HepG2 (cell line): ENCODE measurements around the gene ASF1B. TPM values are rescaled to one million over a fixed set of nuclear protein-coding genes. Genes with fewer than 3 reads are reported as not detected.

Source experiments
- ATAC-seq: fragments of 200-7000 bp; cut with Tn5 transposase; 3 replicates; pipeline ENCODE4 v1.9.1; 2020; ENCODE audit warnings: mild to moderate bottlenecking, moderate library complexity
- BruUV-seq: library from RNA; stranded (reverse); fragments of 400-500 nt; replicated peaks from 2 replicates; lab custom pipeline; 2021; lab: Mats Ljungman, UMichigan
- CTCF ChIA-PET: fragments of 300-600 bp; formaldehyde crosslinking; extraction: SDS; loops from one replicate; lab custom pipeline; 2021; ENCODE audit warnings: low total read pairs, inconsistent platforms, low intra/inter-chr PET ratio; lab: Yijun Ruan, JAX
- POLR2A ChIA-PET: fragments of 350-600 bp; sonication (Branson Sonifier 250); formaldehyde crosslinking; loops from one replicate; lab custom pipeline; 2020; ENCODE audit warnings: antibody characterized with exemption, inconsistent platforms; lab: Yijun Ruan, JAX
- DNase-seq: peaks from one replicate; pipeline ENCODE4 v3.0.0-alpha.2; 2015; ENCODE audit warnings: low spot score
- FAIRE-seq: peaks from 3 replicates; lab custom pipeline; 2011; peaks lifted over from hg19 to GRCh38; lab: Jason Lieb, UNC
- H2AFZ ChIP-seq: one replicate; pipeline ENCODE4 v1.6.1; 2011; ENCODE audit warnings: low read length, inconsistent platforms
- H3K27ac ChIP-seq: fragments of 300-600 bp; 3 replicates; pipeline ENCODE4 v1.8.0; 2011; ENCODE audit warnings: mixed run types, mild to moderate bottlenecking, mixed read lengths, low read length, inconsistent platforms; ENCODE audit not compliant: insufficient read depth; ENCODE audit errors: extremely low read length
- H3K27me3 ChIP-seq, 2 experiments: fragments of 200-600 bp in 1 of 2; 2 replicates in 1 of 2; 3 replicates in 1 of 2; pipeline versions ENCODE4 v1.6.0 to v1.8.0; 2011; ENCODE audit warnings: low read length in 2 of 2, mild to moderate bottlenecking in 2 of 2, moderate library complexity in 2 of 2, inconsistent platforms in 1 of 2; ENCODE audit not compliant: insufficient read depth in 2 of 2, control insufficient read depth in 1 of 2
- H3K36me3 ChIP-seq, 2 experiments: fragments of 200-600 bp in 1 of 2; replicated peaks in 1 of 2; 2 replicates in 1 of 2; 3 replicates in 1 of 2; pipeline versions ENCODE4 v1.5.1 to v1.8.0; 2011; ENCODE audit warnings: low read length in 2 of 2, inconsistent platforms in 1 of 2; ENCODE audit not compliant: insufficient read depth in 2 of 2, control insufficient read depth in 1 of 2
- H3K4me1 ChIP-seq: 2 replicates; pipeline ENCODE4 v1.5.1; 2012; ENCODE audit warnings: low read length, inconsistent platforms; ENCODE audit not compliant: insufficient read depth
- H3K4me2 ChIP-seq: 2 replicates; pipeline ENCODE4 v1.6.0; 2011; ENCODE audit warnings: low read depth, low read length, inconsistent platforms
- H3K4me3 ChIP-seq, 3 experiments: fragments of 200-600 bp in 1 of 3; sonication (generic), shearing (Covaris generic) in 1 of 3; replicated peaks in 1 of 3; 2 replicates each; pipeline ENCODE4 v1.5.1; 2011 to 2016; ENCODE audit warnings: low read length in 3 of 3, inconsistent platforms in 2 of 3, low read depth in 2 of 3, mild to moderate bottlenecking in 2 of 3, control low read depth in 1 of 3, mixed read lengths in 1 of 3; ENCODE audit not compliant: insufficient read depth in 1 of 3
- H3K79me2 ChIP-seq: one replicate; pipeline ENCODE4 v1.6.1; 2011; ENCODE audit warnings: low read length, inconsistent platforms; ENCODE audit not compliant: insufficient read depth
- H3K9ac ChIP-seq: 2 replicates; pipeline ENCODE4 v1.6.0; 2011; ENCODE audit warnings: mild to moderate bottlenecking, low read depth, low read length, inconsistent platforms; ENCODE audit not compliant: insufficient read depth
- H3K9me3 ChIP-seq: 2 replicates; pipeline ENCODE4 v1.5.1; 2012; ENCODE audit warnings: mild to moderate bottlenecking, low read length
- H4K20me1 ChIP-seq: 2 replicates; pipeline ENCODE4 v1.6.0; 2011; ENCODE audit warnings: inconsistent platforms, mild to moderate bottlenecking, low read length, moderate library complexity; ENCODE audit not compliant: insufficient read depth
- CREB1 ChIP-seq, 2 experiments: fragments of 450-650 bp in 1 of 2; IDR thresholded peaks; 2 replicates each; pipeline ENCODE4 v1.6.1; 2016 to 2017; ENCODE audit warnings: control low read depth in 1 of 2, mild to moderate bottlenecking in 1 of 2, missing compliant biosample characterization in 1 of 2, missing genetic modification characterization in 1 of 2
- DMAP1 ChIP-seq: IDR thresholded peaks from 2 replicates; pipeline ENCODE4 v1.6.1; 2016
- FOXK1 ChIP-seq: sonication (generic); formaldehyde crosslinking; IDR thresholded peaks from 2 replicates; pipeline ENCODE4 v1.4.0; 2020; ENCODE audit warnings: low read depth, missing genetic modification reagents, borderline replicate concordance
- NFE2L1 ChIP-seq: sonication (generic); formaldehyde crosslinking; IDR thresholded peaks from 2 replicates; pipeline ENCODE4 v1.4.0; 2020; ENCODE audit warnings: missing genetic modification reagents, mild to moderate bottlenecking, borderline replicate concordance
- NR2C2 ChIP-seq: sonication (generic); formaldehyde crosslinking; IDR thresholded peaks from 2 replicates; pipeline ENCODE4 v1.4.0; 2020; ENCODE audit warnings: missing genetic modification reagents, mild to moderate bottlenecking, moderate library complexity, borderline replicate concordance
- SAP130 ChIP-seq: IDR thresholded peaks from 2 replicates; pipeline ENCODE4 v1.6.1; 2016; ENCODE audit warnings: low read depth
- STAT5B ChIP-seq: sonication (generic); formaldehyde crosslinking; IDR thresholded peaks from 2 replicates; pipeline ENCODE4 v1.4.0; 2020; ENCODE audit warnings: missing genetic modification reagents
- TAF1 ChIP-seq: sonication (generic); formaldehyde crosslinking; IDR thresholded peaks from 2 replicates; pipeline ENCODE4 v1.4.0; 2020; ENCODE audit warnings: missing genetic modification reagents
- ZBTB20 ChIP-seq: sonication (generic); formaldehyde crosslinking; IDR thresholded peaks from 2 replicates; pipeline ENCODE4 v1.8.1; 2023; ENCODE audit warnings: missing genetic modification reagents, low read depth, mild to moderate bottlenecking, borderline replicate concordance
- ZFX ChIP-seq: sonication (generic); formaldehyde crosslinking; IDR thresholded peaks from 2 replicates; pipeline ENCODE4 v1.4.0; 2020; ENCODE audit warnings: mild to moderate bottlenecking, low read depth, missing genetic modification reagents, moderate library complexity
- ZNF607 ChIP-seq: sonication (generic); formaldehyde crosslinking; IDR thresholded peaks from 2 replicates; pipeline ENCODE4 v1.5.1; 2020; ENCODE audit warnings: missing genetic modification reagents, mild to moderate bottlenecking, borderline replicate concordance
- ZNF776 ChIP-seq: sonication (generic); formaldehyde crosslinking; IDR thresholded peaks from 2 replicates; pipeline ENCODE4 v1.4.0; 2020; ENCODE audit warnings: mild to moderate bottlenecking, missing genetic modification reagents
- WGBS: methylation state at CpG from one replicate; pipeline ENCODE4 v1.1.6; 2017; ENCODE audit warnings: low lambda C conversion rate; 5-methylcytosine and 5-hydroxymethylcytosine counted together
- in situ Hi-C: cut with HindIII; loops from 2 replicates; pipeline ENCODE4 v1.10.0; 2017; ENCODE audit warnings: low pct_unique_long_range_greater_than_20kb; ENCODE audit not compliant: extremely low pct_ligation_motif_present
- intact Hi-C: fragments of 100-400 bp; cut with micrococcal nuclease; formaldehyde crosslinking; loops from one replicate; pipeline ENCODE4 v1.10.0; 2022; ENCODE audit not compliant: unreplicated experiment
- polyA plus RNA-seq, 8 experiments: library from polyadenylated mRNA; depleted of rRNA in 3 of 8; stranded (reverse) in 7 of 8; unstranded in 1 of 8; fragments of >200 nt; fragmentation: Illumina TruSeq in 4 of 8; extraction: Trizol in 4 of 8; gene quantifications; 2 replicates each; pipeline versions ENCODE4 v1.2.1 to v1.2.3, GENCODE V29; 2011 to 2016; ENCODE audit warnings: low read depth in 4 of 8, missing spikeins in 1 of 8, mixed read lengths in 1 of 8; ENCODE audit not compliant: insufficient read depth in 1 of 8
- total RNA-seq, 5 experiments: library from RNA; depleted of rRNA; stranded (reverse); fragments of >200 nt; fragmentation: Illumina TruSeq; extraction: Trizol; gene quantifications; 2 replicates each; pipeline ENCODE4 v1.2.3, GENCODE V29; 2016; ENCODE audit warnings: low read depth in 1 of 5
- TF ChIP-seq, protein P1 (sequence below): sonication (generic); formaldehyde crosslinking; IDR thresholded peaks from 2 replicates; pipeline ENCODE4 v1.4.0; 2020; ENCODE audit warnings: missing genetic modification reagents
- TF ChIP-seq, protein P2 (sequence below): sonication (generic); formaldehyde crosslinking; IDR thresholded peaks from 2 replicates; pipeline ENCODE4 v1.4.0; 2020; ENCODE audit warnings: mild to moderate bottlenecking, missing genetic modification reagents

The ASF1B gene
- total and polyA plus RNA-seq, 2 of the 13 experiments (the other 11 are each of a cell fraction or from before 2014, with no cell fraction given) = 18.2 to 24.8 TPM

DNA sequence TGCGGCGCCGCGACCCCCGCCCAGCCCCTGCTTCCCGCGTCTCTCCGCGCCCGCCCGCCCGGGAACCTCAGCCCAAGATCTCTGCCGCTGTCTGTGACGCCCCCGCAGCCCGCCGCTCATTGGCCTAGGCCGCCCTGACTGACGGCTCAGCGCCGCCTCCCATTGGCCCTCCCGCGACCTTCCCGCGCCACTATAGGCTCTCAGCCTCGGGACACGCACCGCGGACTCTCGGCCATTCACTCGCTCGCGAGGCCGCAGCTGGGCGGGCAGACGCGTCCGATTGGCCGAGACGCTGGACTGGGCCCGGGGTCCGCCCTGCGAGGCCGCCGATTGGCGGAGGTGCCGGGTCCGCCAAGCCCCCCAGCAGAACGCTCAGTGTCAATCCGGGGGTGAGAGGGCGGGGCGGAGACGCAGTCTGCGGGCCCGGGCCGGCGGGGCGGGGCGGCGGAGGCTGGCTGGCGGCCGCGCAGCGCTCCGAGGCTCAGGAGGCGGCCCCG, 18.7 kb downstream of the ASF1B start, which contains the start of gene PRKACA (continued):
- TF ChIP-seq NR2C2 (CRISPR knock-in tag) (peak; percentile 58; the same call in 1 of the 2 replicates), DMAP1 (CRISPR knock-in tag) (no peak), TAF1 (CRISPR knock-in tag) (peak; percentile 24; the same call in 1 of the 2 replicates), CREB1 (IDR thresholded peaks at IDR 0.05) (peak; percentile 91), CREB1 (CRISPR knock-in tag; IDR thresholded peaks at IDR 0.05) (peak; percentile 79), ZNF607 (CRISPR knock-in tag) (0 out of 2 replicates have a peak, but pooled peaks have one; percentile 0), FOXK1 (peak; percentile 28; the same call in 1 of the 2 replicates)
- TF ChIP-seq, all 625 proteins: peak for 53

DNA sequence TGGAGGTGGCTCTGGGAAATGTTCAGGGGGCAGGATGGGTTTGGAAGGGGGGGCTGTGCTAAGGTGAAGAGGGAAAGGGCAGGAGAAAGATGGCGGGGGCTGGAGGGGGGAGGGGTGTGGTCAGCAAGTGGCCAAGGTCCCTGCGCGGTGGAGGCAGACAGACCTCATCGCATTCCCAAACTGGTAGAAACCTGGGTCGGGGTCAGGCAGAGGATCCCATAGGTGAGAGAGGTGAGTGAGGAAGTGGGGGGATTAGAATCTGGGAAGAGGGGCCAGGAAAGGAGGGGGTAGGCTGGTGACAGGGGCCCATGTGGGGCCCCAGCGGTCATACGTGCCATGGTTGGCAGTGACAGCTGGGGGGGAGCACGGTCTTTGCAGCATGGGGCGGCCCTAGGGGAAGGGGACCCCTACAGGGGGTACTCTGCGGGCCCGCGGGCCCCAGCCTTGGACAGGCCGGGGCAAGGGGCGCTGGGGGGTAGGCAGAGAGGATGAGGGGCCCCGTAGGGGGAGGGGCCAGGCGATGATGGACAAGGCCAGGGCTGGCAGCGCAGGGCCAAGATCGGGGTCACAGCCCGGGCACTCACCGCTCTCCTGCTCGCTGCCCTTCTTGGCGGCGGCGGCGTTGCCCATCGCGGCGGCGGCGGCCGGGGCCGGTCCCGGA, 19.3 kb downstream of the ASF1B start:
- H4K20me1 ChIP-seq = no peaks in the 10 kb centered on the region
- H3K79me2 ChIP-seq = peaks cover 12% of the 10 kb centered on the region
- ChIA-PET POLR2A (interaction anchor here (0.6 to 2.5 kb wide), 6 partner anchors 18 to 111 kb away, joined by 3 to 21 read pairs (median 6); partner anchors contain the start of genes ASF1B and RFX1), CTCF (no interaction called here)
- FAIRE-seq = no peak
- no peaks in the 10 kb centered on the region for H3K9me3 ChIP-seq
- no TSS peak for BruUV-seq
- 0% methylated on average over 8 of the region's 33 CpGs for WGBS
- peak overlapping the region; percentile 79 for H3K9ac ChIP-seq
- no peaks in the 10 kb centered on the region; a peak in 1 of 5 replicates for H3K36me3 ChIP-seq
- H3K27me3 ChIP-seq = no peaks in the 10 kb centered on the region; a peak in 1 of 5 replicates
- H3K4me2 ChIP-seq = peak overlapping the region; percentile 89
- in situ Hi-C loops = no loop called here
- intact Hi-C loops = loop anchor here (5.0 kb wide), 1 partner anchor 35 kb away; no protein-coding TSS in a partner anchor
- no peak overlapping the region for H3K27ac ChIP-seq
- ATAC-seq = no peak
- H3K4me3 ChIP-seq = peak overlapping the region; percentile 80 to 89 (median 86)
- no peak overlapping the region for H2AFZ ChIP-seq
- no peak for DNase-seq
- H3K4me1 ChIP-seq = peaks cover 62% of the 10 kb centered on the region
- TF ChIP-seq NFE2L1 (CRISPR knock-in tag) = no peak
- 0 out of 2 replicates have a peak, but pooled peaks have one; percentile 21 for TF ChIP-seq ZBTB20 (CRISPR knock-in tag)
- TF ChIP-seq ZFX (CRISPR knock-in tag) = peak; percentile 27; the same call in 1 of the 2 replicates
- no peak for TF ChIP-seq STAT5B (CRISPR knock-in tag)
- TF ChIP-seq SAP130 (CRISPR knock-in tag) = peak; percentile 52; the same call in 1 of the 2 replicates
- TF ChIP-seq, protein P1, sequence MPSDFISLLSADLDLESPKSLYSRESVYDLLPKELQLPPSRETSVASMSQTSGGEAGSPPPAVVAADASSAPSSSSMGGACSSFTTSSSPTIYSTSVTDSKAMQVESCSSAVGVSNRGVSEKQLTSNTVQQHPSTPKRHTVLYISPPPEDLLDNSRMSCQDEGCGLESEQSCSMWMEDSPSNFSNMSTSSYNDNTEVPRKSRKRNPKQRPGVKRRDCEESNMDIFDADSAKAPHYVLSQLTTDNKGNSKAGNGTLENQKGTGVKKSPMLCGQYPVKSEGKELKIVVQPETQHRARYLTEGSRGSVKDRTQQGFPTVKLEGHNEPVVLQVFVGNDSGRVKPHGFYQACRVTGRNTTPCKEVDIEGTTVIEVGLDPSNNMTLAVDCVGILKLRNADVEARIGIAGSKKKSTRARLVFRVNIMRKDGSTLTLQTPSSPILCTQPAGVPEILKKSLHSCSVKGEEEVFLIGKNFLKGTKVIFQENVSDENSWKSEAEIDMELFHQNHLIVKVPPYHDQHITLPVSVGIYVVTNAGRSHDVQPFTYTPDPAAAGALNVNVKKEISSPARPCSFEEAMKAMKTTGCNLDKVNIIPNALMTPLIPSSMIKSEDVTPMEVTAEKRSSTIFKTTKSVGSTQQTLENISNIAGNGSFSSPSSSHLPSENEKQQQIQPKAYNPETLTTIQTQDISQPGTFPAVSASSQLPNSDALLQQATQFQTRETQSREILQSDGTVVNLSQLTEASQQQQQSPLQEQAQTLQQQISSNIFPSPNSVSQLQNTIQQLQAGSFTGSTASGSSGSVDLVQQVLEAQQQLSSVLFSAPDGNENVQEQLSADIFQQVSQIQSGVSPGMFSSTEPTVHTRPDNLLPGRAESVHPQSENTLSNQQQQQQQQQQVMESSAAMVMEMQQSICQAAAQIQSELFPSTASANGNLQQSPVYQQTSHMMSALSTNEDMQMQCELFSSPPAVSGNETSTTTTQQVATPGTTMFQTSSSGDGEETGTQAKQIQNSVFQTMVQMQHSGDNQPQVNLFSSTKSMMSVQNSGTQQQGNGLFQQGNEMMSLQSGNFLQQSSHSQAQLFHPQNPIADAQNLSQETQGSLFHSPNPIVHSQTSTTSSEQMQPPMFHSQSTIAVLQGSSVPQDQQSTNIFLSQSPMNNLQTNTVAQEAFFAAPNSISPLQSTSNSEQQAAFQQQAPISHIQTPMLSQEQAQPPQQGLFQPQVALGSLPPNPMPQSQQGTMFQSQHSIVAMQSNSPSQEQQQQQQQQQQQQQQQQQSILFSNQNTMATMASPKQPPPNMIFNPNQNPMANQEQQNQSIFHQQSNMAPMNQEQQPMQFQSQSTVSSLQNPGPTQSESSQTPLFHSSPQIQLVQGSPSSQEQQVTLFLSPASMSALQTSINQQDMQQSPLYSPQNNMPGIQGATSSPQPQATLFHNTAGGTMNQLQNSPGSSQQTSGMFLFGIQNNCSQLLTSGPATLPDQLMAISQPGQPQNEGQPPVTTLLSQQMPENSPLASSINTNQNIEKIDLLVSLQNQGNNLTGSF (CRISPR knock-in tag) = 0 out of 2 replicates have a peak, but pooled peaks have one; percentile 41
- 0 out of 2 replicates have a peak, but pooled peaks have one; percentile 9 for TF ChIP-seq ZNF776
- TF ChIP-seq, protein P2, sequence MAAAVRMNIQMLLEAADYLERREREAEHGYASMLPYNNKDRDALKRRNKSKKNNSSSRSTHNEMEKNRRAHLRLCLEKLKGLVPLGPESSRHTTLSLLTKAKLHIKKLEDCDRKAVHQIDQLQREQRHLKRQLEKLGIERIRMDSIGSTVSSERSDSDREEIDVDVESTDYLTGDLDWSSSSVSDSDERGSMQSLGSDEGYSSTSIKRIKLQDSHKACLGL = peak; percentile 18; the same call in 1 of the 2 replicates
